Measurements from ENCODE around the gene ETV5. TPM values are rescaled to one million over a fixed set of nuclear protein-coding genes. Genes with fewer than 3 reads are reported as not detected.

Gene ETV5
- total and polyA plus RNA-seq, 2 of the 4 experiments (the other 2 are of a cell fraction): 15.7 to 20.1 TPM

GRCh38 chr3:186002884-186003472, 105.9 kb downstream of the ETV5 start:
- Histone ChIP-seq H3K56ac (ENCODE audit: extremely low read depth, insufficient read depth, low read length) (no peak overlapping the region), H3K4me2 (ENCODE audit: low read depth, low read length) (no peak overlapping the region), H3K18ac (ENCODE audit: low read depth, low read length) (no peak overlapping the region), H3K23ac (ENCODE audit: low read depth, low read length) (no peak overlapping the region), H3K9me3 (ENCODE audit: control insufficient read depth, insufficient read depth, low read length) (no peaks in the 10 kb centered on the region), H2BK5ac (ENCODE audit: low read depth, low read length, poor library complexity, severe bottlenecking) (no peak overlapping the region), H2BK15ac (ENCODE audit: low read depth, low read length) (no peak overlapping the region), H2BK20ac (ENCODE audit: low read depth, low read length) (no peak overlapping the region), H4K91ac (ENCODE audit: insufficient read depth, low read depth, low read length) (no peak overlapping the region), H3K9me1 (ENCODE audit: insufficient read depth, low read length) (no peaks in the 10 kb centered on the region), H3K9ac (ENCODE audit: low read depth, low read length) (no peak overlapping the region), H3K4ac (ENCODE audit: low read depth, low read length) (no peak overlapping the region), H4K20me1 (ENCODE audit: insufficient read depth, low read length) (no peaks in the 10 kb centered on the region), H3K4me3 (ENCODE audit: insufficient read depth, low read depth, low read length) (no peak overlapping the region), H3K27me3 (ENCODE audit: control insufficient read depth, insufficient read depth, low read length) (peaks cover 8% of the 10 kb centered on the region), H3K14ac (replicated peaks; ENCODE audit: low read depth, low read length) (no peak overlapping the region), H3K4me1 (ENCODE audit: control insufficient read depth, insufficient read depth, low read length) (no peaks in the 10 kb centered on the region; the same call in 1 of the 2 replicates), H3K79me1 (ENCODE audit: low read depth in 1 of 2, low read length in 2 of 2) (no peaks in the 10 kb centered on the region), H2BK120ac (ENCODE audit: low read depth, low read length) (no peak overlapping the region), H4K8ac (ENCODE audit: low read depth in 2 of 2, low read length in 2 of 2) (no peak overlapping the region), H2AFZ (replicated peaks; ENCODE audit: low read length, poor library complexity) (no peak overlapping the region), H3K27ac (ENCODE audit: insufficient read depth, low read length) (no peak overlapping the region), H2AK9ac (replicated peaks; ENCODE audit: low read depth, low read length, poor library complexity) (no peak overlapping the region), H4K5ac (ENCODE audit: low read depth, low read length) (no peak overlapping the region), H3K36me3 (ENCODE audit: control insufficient read depth, insufficient read depth, low read length) (no peaks in the 10 kb centered on the region), H2AK5ac (ENCODE audit: low read depth, low read length) (no peak overlapping the region)
- ChIA-PET POLR2A (ENCODE audit: unreplicated experiment) (no interaction called here), CTCF (interaction anchor here (1.0 to 1.7 kb wide), 3 partner anchors 10 to 19 kb away, joined by 3 to 7 read pairs (median 6); no protein-coding TSS in a partner anchor)
- 71% methylated on average over 1 of the region's 3 CpGs; no CpG with 5 or more reads in 1 of the 2 experiments for WGBS, 2 experiments (ENCODE audit: extremely low coverage in 2 of 2, insufficient read length in 1 of 2)
- in situ Hi-C loops (cut with MboI; ENCODE audit: low sequenced_read_pairs): no loop called here
- BruUV-seq (replicated peaks): no TSS peak
- DNase-seq (peak; percentile 48), ATAC-seq (ENCODE audit: low read depth) (peak; percentile 35)
- dilution Hi-C loops (cut with HindIII; ENCODE audit: low sequenced_read_pairs, unreplicated experiment): no loop called here
- TF ChIP-seq NFE2L2 (IDR thresholded peaks at IDR 0.05; ENCODE audit: low read depth, low read length) (no peak), SMC3 (IDR thresholded peaks at IDR 0.05; ENCODE audit: low read depth, low read length) (peak; percentile 22; the same call in 1 of the 2 replicates), RAD21 (IDR thresholded peaks at IDR 0.05; ENCODE audit: low read length) (peak; percentile 28; the same call in 1 of the 2 replicates), BHLHE40 (IDR thresholded peaks at IDR 0.05; ENCODE audit: low read depth, low read length) (no peak), CEBPB (IDR thresholded peaks at IDR 0.05; ENCODE audit: low read depth, low read length) (no peak), CHD1 (IDR thresholded peaks at IDR 0.05; ENCODE audit: low read depth, low read length) (no peak)
- TF ChIP-seq, protein P1, sequence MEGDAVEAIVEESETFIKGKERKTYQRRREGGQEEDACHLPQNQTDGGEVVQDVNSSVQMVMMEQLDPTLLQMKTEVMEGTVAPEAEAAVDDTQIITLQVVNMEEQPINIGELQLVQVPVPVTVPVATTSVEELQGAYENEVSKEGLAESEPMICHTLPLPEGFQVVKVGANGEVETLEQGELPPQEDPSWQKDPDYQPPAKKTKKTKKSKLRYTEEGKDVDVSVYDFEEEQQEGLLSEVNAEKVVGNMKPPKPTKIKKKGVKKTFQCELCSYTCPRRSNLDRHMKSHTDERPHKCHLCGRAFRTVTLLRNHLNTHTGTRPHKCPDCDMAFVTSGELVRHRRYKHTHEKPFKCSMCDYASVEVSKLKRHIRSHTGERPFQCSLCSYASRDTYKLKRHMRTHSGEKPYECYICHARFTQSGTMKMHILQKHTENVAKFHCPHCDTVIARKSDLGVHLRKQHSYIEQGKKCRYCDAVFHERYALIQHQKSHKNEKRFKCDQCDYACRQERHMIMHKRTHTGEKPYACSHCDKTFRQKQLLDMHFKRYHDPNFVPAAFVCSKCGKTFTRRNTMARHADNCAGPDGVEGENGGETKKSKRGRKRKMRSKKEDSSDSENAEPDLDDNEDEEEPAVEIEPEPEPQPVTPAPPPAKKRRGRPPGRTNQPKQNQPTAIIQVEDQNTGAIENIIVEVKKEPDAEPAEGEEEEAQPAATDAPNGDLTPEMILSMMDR (conservative IDR thresholded peaks at IDR 0.05; ENCODE audit: low read depth, low read length): peak; percentile 36; the same call in 1 of the 2 replicates
- intact Hi-C loops (cut with micrococcal nuclease): no loop called here

All from IMR-90 (cell line).